ENCODE results near the gene GADD45B. TPM values are rescaled to one million over a fixed set of nuclear protein-coding genes. Genes with fewer than 3 reads are reported as not detected.
A peak's percentile ranks its signal among the peaks of the same experiment; 100 is the strongest.

Gene GADD45B
- total RNA-seq, 2 donors from 2014 or later = 16.5 to 23.6 TPM

DNA sequence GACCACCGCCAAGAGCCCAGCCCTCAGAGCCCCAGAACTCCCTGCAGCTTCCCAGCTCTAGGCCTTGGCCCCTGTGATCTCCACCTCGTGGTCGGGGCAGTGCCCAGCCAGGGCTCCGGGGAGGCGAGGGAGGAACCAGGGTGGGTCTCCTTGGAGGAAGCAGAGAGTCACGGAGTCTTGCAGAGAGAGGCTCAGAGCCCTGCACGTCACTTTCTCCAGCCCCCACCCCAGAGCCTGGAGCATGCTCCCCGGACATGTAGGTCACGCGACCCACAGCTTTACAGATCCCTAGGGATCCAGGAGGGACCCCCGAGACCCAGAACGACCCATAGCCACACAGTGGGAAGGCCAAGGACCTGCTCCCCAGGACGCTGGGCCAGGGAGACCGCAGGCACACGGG lies 11.9 kb downstream of the GADD45B start:
- no peaks in the 10 kb centered on the region for H3K36me3 Mint-ChIP-seq (ENCODE audit: low read depth)
- no peaks in the 10 kb centered on the region for H3K4me1 ChIP-seq (ENCODE audit: control insufficient read depth, insufficient read depth, low read length)
- peak; percentile 65 for DNase-seq
- H3K4me1 Mint-ChIP-seq = no peaks in the 10 kb centered on the region
- no peak overlapping the region for H3K4me3 Mint-ChIP-seq
- H3K27me3 Mint-ChIP-seq (ENCODE audit: insufficient read depth) = peaks cover 48% of the 10 kb centered on the region
- no peak overlapping the region for H3K27ac ChIP-seq (ENCODE audit: low read depth, low read length)
- no peaks in the 10 kb centered on the region for H3K9me3 ChIP-seq (ENCODE audit: control insufficient read depth, low read length)
- H3K36me3 ChIP-seq (ENCODE audit: control insufficient read depth, insufficient read depth, low read length) = no peaks in the 10 kb centered on the region
- peaks cover 10% of the 10 kb centered on the region for H3K9me3 Mint-ChIP-seq
- H3K27ac Mint-ChIP-seq = no peak overlapping the region
- H3K27me3 ChIP-seq (ENCODE audit: control insufficient read depth, insufficient read depth, low read length, poor library complexity, severe bottlenecking) = peaks cover 30% of the 10 kb centered on the region
- no peak overlapping the region for H3K4me3 ChIP-seq (ENCODE audit: low read length)
- H3K9ac ChIP-seq (ENCODE audit: extremely low read depth, low read length, poor library complexity, severe bottlenecking) = no peak overlapping the region
- 66 to 71% methylated on average over 7 to 15 of the region's 15 CpGs for WGBS, 2 experiments (ENCODE audit: insufficient coverage in 1 of 2, insufficient read length in 1 of 2)
- TF ChIP-seq, protein P1, sequence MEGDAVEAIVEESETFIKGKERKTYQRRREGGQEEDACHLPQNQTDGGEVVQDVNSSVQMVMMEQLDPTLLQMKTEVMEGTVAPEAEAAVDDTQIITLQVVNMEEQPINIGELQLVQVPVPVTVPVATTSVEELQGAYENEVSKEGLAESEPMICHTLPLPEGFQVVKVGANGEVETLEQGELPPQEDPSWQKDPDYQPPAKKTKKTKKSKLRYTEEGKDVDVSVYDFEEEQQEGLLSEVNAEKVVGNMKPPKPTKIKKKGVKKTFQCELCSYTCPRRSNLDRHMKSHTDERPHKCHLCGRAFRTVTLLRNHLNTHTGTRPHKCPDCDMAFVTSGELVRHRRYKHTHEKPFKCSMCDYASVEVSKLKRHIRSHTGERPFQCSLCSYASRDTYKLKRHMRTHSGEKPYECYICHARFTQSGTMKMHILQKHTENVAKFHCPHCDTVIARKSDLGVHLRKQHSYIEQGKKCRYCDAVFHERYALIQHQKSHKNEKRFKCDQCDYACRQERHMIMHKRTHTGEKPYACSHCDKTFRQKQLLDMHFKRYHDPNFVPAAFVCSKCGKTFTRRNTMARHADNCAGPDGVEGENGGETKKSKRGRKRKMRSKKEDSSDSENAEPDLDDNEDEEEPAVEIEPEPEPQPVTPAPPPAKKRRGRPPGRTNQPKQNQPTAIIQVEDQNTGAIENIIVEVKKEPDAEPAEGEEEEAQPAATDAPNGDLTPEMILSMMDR (conservative IDR thresholded peaks at IDR 0.05) = no peak

DNA sequence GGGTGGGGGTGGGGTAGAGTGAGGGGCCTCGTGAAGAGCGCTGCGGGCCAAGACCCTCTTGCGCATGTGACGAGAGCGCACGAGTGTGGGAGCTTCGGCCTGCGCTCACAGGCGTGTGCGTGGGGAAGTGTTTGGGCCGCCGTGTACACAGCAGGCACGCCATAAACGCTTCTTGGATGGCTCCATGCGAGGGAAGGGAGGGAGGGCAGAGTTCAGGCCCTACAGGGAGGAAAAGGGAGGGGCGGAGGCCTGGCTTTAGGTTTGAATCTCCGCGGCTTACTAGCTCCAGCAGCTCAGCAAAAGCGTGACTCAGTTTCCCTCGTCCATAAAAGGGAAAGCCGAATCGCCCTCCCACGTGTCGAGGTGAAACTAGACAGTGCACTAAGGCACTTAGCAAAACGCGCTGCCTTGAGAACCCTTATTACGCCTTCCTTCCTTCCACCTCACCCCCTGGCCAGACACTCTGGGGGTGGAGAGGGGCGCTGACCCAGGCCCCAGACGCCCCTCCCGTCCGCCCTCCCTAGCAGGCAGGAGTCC lies 12.5 kb downstream of the GADD45B start:
- H3K36me3 ChIP-seq (ENCODE audit: control insufficient read depth, insufficient read depth, low read length) = no peaks in the 10 kb centered on the region
- WGBS, 2 experiments (ENCODE audit: insufficient coverage in 1 of 2, insufficient read length in 1 of 2) = 57 to 61% methylated on average over 20 to 32 of the region's 32 CpGs
- Mint-ChIP-seq H3K36me3 (ENCODE audit: low read depth) (no peaks in the 10 kb centered on the region), H3K27ac (no peak overlapping the region), H3K4me1 (no peaks in the 10 kb centered on the region), H3K9me3 (peaks cover 4% of the 10 kb centered on the region), H3K4me3 (peak overlapping the region; percentile 33), H3K27me3 (ENCODE audit: insufficient read depth) (peaks cover 51% of the 10 kb centered on the region)
- TF ChIP-seq, protein P1 (conservative IDR thresholded peaks at IDR 0.05) = no peak
- H3K9me3 ChIP-seq (ENCODE audit: control insufficient read depth, low read length) = no peaks in the 10 kb centered on the region
- H3K9ac ChIP-seq (ENCODE audit: extremely low read depth, low read length, poor library complexity, severe bottlenecking) = no peak overlapping the region
- peaks cover 30% of the 10 kb centered on the region for H3K27me3 ChIP-seq (ENCODE audit: control insufficient read depth, insufficient read depth, low read length, poor library complexity, severe bottlenecking)
- H3K4me3 ChIP-seq (ENCODE audit: low read length) = no peak overlapping the region
- DNase-seq = no peak
- H3K4me1 ChIP-seq (ENCODE audit: control insufficient read depth, insufficient read depth, low read length) = no peaks in the 10 kb centered on the region
- no peak overlapping the region for H3K27ac ChIP-seq (ENCODE audit: low read depth, low read length)

DNA sequence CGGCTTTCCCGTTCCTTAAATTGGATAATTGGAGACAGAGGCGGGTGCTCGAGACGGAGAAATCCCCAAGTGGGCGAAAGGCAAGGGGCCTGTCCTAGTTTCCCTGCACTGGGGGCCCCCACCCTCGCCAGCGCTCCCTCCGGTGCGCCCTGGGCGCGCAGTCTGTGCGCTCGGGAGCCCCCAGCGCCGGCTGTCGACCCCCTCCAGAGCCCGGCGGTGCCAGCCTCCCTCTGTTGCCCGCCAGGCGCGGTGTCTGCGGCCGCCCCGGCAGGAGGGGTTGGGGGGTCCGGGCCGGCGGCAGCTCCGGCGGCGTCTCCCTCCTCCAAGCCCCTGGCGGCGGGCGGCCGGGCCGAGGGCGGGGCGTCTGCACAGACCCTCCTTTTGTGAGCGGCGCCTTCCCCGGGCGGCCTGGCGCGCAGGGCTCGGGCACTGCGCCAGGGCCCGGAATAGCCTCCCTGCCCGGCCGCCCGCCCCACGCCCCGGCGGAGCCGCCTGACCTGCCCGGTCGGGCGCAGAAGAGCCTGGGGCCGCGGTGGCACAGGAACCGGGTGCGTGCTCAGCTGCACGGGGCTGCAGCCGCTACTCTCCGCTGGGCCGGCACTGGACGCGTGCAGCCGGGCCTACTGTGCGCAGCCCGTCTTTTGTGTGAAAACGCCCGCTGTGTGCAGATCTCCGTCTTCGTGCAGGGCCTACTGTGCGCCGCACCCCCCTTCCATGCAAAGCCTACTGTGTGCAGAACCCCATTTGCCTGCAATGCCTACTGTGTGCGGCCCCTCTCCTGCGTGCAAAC lies 13.2 kb downstream of the GADD45B start:
- Histone ChIP-seq H3K27ac (ENCODE audit: low read depth, low read length) (no peak overlapping the region), H3K4me1 (ENCODE audit: control insufficient read depth, insufficient read depth, low read length) (no peaks in the 10 kb centered on the region), H3K9ac (ENCODE audit: extremely low read depth, low read length, poor library complexity, severe bottlenecking) (no peak overlapping the region), H3K27me3 (ENCODE audit: control insufficient read depth, insufficient read depth, low read length, poor library complexity, severe bottlenecking) (peaks cover 30% of the 10 kb centered on the region), H3K9me3 (ENCODE audit: control insufficient read depth, low read length) (no peaks in the 10 kb centered on the region), H3K36me3 (ENCODE audit: control insufficient read depth, insufficient read depth, low read length) (no peaks in the 10 kb centered on the region), H3K4me3 (ENCODE audit: low read length) (no peak overlapping the region)
- peak; percentile 87 for DNase-seq
- Mint-ChIP-seq H3K4me3 (peak overlapping the region; percentile 48), H3K36me3 (ENCODE audit: low read depth) (no peaks in the 10 kb centered on the region), H3K9me3 (no peaks in the 10 kb centered on the region), H3K27me3 (ENCODE audit: insufficient read depth) (peaks cover 48% of the 10 kb centered on the region), H3K4me1 (no peaks in the 10 kb centered on the region), H3K27ac (no peak overlapping the region)
- WGBS, 2 experiments (ENCODE audit: insufficient coverage in 1 of 2, insufficient read length in 1 of 2) = 25 to 27% methylated on average over 36 to 78 of the region's 78 CpGs
- TF ChIP-seq, protein P1 (conservative IDR thresholded peaks at IDR 0.05) = peak; percentile 46
